Neural cell (in vitro differentiated cells): ENCODE results near the gene PARD6A. TPM values are rescaled to one million over a fixed set of nuclear protein-coding genes. Genes with fewer than 3 reads are reported as not detected.

Experiments
- H2AFZ ChIP-seq: fragments of 200-600, 300-800 bp; sonication (generic), shearing (Covaris generic); 2 replicates; pipeline ENCODE4 v1.6.0; 2014; ENCODE audit warnings: low read depth, mild to moderate bottlenecking, antibody characterized with exemption, low read length, moderate library complexity
- H3F3A ChIP-seq: fragments of 200-600 bp; shearing (Covaris generic); 2 replicates; pipeline ENCODE4 v1.6.1; 2016; ENCODE audit warnings: mild to moderate bottlenecking, moderate library complexity, mixed read lengths, antibody characterized with exemption, low read length; ENCODE audit not compliant: insufficient read depth, poor library complexity, severe bottlenecking
- H3K27ac ChIP-seq: fragments of 200-600, 300-800 bp; sonication (generic), shearing (Covaris generic); 2 replicates; pipeline ENCODE4 v1.5.1; 2014; ENCODE audit warnings: mild to moderate bottlenecking, low read length, moderate library complexity
- H3K27me3 ChIP-seq: fragments of 300-800, 200-600 bp; sonication (generic), shearing (Covaris generic); 2 replicates; pipeline ENCODE4 v1.6.0; 2014; ENCODE audit warnings: mild to moderate bottlenecking, low read depth, low read length, moderate library complexity; ENCODE audit not compliant: insufficient read depth
- H3K36me3 ChIP-seq: fragments of 300-800, 200-600 bp; sonication (generic), shearing (Covaris generic); 2 replicates; pipeline ENCODE4 v1.5.1; 2014; ENCODE audit warnings: mild to moderate bottlenecking, antibody characterized with exemption, low read length, moderate library complexity; ENCODE audit not compliant: insufficient read depth
- H3K4me2 ChIP-seq: fragments of 300-800, 200-600 bp; sonication (generic), shearing (Covaris generic); 2 replicates; pipeline ENCODE4 v1.6.0; 2014; ENCODE audit warnings: mild to moderate bottlenecking, low read length
- H3K4me3 ChIP-seq: fragments of 300-800, 200-600 bp; sonication (generic), shearing (Covaris generic); 2 replicates; pipeline ENCODE4 v1.5.1; 2014; ENCODE audit warnings: mild to moderate bottlenecking, low read length, moderate library complexity
- H3K79me2 ChIP-seq: fragments of 200-600 bp; shearing (Covaris generic); replicated peaks from 2 replicates; pipeline ENCODE4 v1.6.0; 2014; ENCODE audit warnings: mild to moderate bottlenecking, low read length, moderate library complexity; ENCODE audit not compliant: insufficient read depth
- H3K9ac ChIP-seq: fragments of 300-800, 200-600 bp; sonication (generic), shearing (Covaris generic); 2 replicates; pipeline ENCODE4 v1.6.1; 2016; ENCODE audit warnings: mild to moderate bottlenecking, low read length, mixed read lengths
- H3K9me2 ChIP-seq: fragments of 200-600 bp; shearing (Covaris generic); 2 replicates; pipeline ENCODE4 v1.6.1; 2016; ENCODE audit warnings: mild to moderate bottlenecking, low read length, mixed read lengths; ENCODE audit not compliant: insufficient read depth
- H3K9me3 ChIP-seq: fragments of 200-600, 300-800 bp; sonication (generic), shearing (Covaris generic); 2 replicates; pipeline ENCODE4 v1.6.1; 2016; ENCODE audit warnings: mild to moderate bottlenecking, mixed run types, low read length, moderate library complexity, mixed read lengths
- H4K20me1 ChIP-seq: fragments of 200-600 bp; shearing (Covaris generic); 2 replicates; pipeline ENCODE4 v1.6.1; 2016; ENCODE audit warnings: mild to moderate bottlenecking, mixed run types; ENCODE audit not compliant: insufficient read depth
- CTCF ChIP-seq: fragments of 450-650 bp; IDR thresholded peaks from 2 replicates; pipeline ENCODE4 v1.5.1; 2014; ENCODE audit warnings: antibody characterized with exemption, mild to moderate bottlenecking, moderate library complexity; ENCODE audit not compliant: poor library complexity, severe bottlenecking
- EP300 ChIP-seq: fragments of 450-650 bp; conservative IDR thresholded peaks from 2 replicates; pipeline ENCODE4 v1.6.1; 2014; ENCODE audit warnings: antibody characterized with exemption, mild to moderate bottlenecking, moderate library complexity; ENCODE audit not compliant: poor library complexity, severe bottlenecking
- EZH2 ChIP-seq: fragments of 200-600, 300-800 bp; shearing (Covaris generic), sonication (generic); IDR thresholded peaks from 2 replicates; pipeline ENCODE4 v1.6.1; 2014; ENCODE audit warnings: antibody characterized with exemption, low read length, borderline replicate concordance, mild to moderate bottlenecking; ENCODE audit not compliant: insufficient read depth, poor library complexity, severe bottlenecking
- MXI1 ChIP-seq: fragments of 450-650 bp; conservative IDR thresholded peaks from 2 replicates; pipeline ENCODE4 v1.6.1; 2014; ENCODE audit warnings: antibody characterized with exemption, mild to moderate bottlenecking; ENCODE audit not compliant: poor library complexity, severe bottlenecking
- POLR2AphosphoS5 ChIP-seq: IDR thresholded peaks from 2 replicates; pipeline ENCODE4 v1.6.1; 2012
- RAD21 ChIP-seq: fragments of 450-650 bp; conservative IDR thresholded peaks from 2 replicates; pipeline ENCODE4 v1.6.1; 2014; ENCODE audit warnings: antibody characterized with exemption, mild to moderate bottlenecking, moderate library complexity
- REST ChIP-seq: IDR thresholded peaks from 2 replicates; pipeline ENCODE4 v1.6.1; 2012; ENCODE audit warnings: borderline replicate concordance
- SMC3 ChIP-seq: fragments of 450-650 bp; conservative IDR thresholded peaks from 2 replicates; pipeline ENCODE4 v1.6.1; 2014; ENCODE audit warnings: antibody characterized with exemption, mild to moderate bottlenecking, moderate library complexity; ENCODE audit not compliant: poor library complexity
- TAF1 ChIP-seq: IDR thresholded peaks from 2 replicates; pipeline ENCODE4 v1.6.1; 2012; ENCODE audit warnings: low read depth
- polyA plus RNA-seq: library from polyadenylated mRNA; depleted of rRNA; stranded (reverse); fragments of >200 nt; gene quantifications from 2 replicates; pipeline ENCODE4 v1.2.3, GENCODE V29; 2014

Gene PARD6A
- polyA plus RNA-seq, 1 donor from 2014 or later, result 34.8 TPM

GRCh38 chr16:67668495-67669157, 7.9 kb downstream of the PARD6A start:
- H3K4me3 ChIP-seq, result no peak overlapping the region
- H3K9ac ChIP-seq, result no peak overlapping the region
- H3K9me3 ChIP-seq, result no peaks in the 10 kb centered on the region

More at GRCh38 chr16:67668495-67669157, 7.9 kb downstream of the PARD6A start:
- Histone ChIP-seq H3K4me2 (no peak overlapping the region), H3F3A (no peaks in the 10 kb centered on the region), H3K79me2 (no peaks in the 10 kb centered on the region), H2AFZ (no peak overlapping the region), H3K27ac (no peak overlapping the region), H3K27me3 (no peaks in the 10 kb centered on the region), H3K36me3 (no peaks in the 10 kb centered on the region), H3K9me2 (no peaks in the 10 kb centered on the region), H4K20me1 (no peaks in the 10 kb centered on the region)
- TF ChIP-seq TAF1, result no peak
- no peak for TF ChIP-seq EP300
- no peak for TF ChIP-seq POLR2AphosphoS5
- no peak for TF ChIP-seq EZH2
- TF ChIP-seq REST, result no peak
- TF ChIP-seq RAD21, result no peak
- no peak for TF ChIP-seq MXI1
- no peak for TF ChIP-seq CTCF
- no peak for TF ChIP-seq SMC3
